Measurements from ENCODE around the gene RALB.
A peak's percentile ranks its signal among the peaks of the same experiment; 100 is the strongest.
"Not testable (repeated sequence)": the region's sequence is repeated elsewhere in the genome, so short reads cannot be mapped to it uniquely, and the experiment has no call there.

RALB gene

GRCh38 chr2:120298173-120298835 lies 45.7 kb downstream of the RALB start:
- DNase-seq, result no peak

GRCh38 chr2:120299004-120299403 lies 46.4 kb downstream of the RALB start:
- DNase-seq, result no peak

GRCh38 chr2:120299561-120299960 lies 46.9 kb downstream of the RALB start:
- DNase-seq, result no peak

GRCh38 chr2:120300385-120300784 lies 47.7 kb downstream of the RALB start:
- no peak for DNase-seq

GRCh38 chr2:120301284-120301683 lies 48.6 kb downstream of the RALB start:
- DNase-seq, result no peak

- DNase-seq, result no peak
Observed at GRCh38 chr2:120302301-120302700, 49.6 kb downstream of the RALB start.

GRCh38 chr2:120303177-120303576 lies 50.5 kb downstream of the RALB start:
- DNase-seq, result no peak

- no peak for DNase-seq
Observed at GRCh38 chr2:120305296-120305695, 52.6 kb downstream of the RALB start.

- DNase-seq, result no peak
Observed at GRCh38 chr2:120305937-120306490, 53.4 kb downstream of the RALB start.

- DNase-seq, result no peak
Observed at GRCh38 chr2:120307482-120307881, 54.8 kb downstream of the RALB start.

- no peak for DNase-seq
Observed at GRCh38 chr2:120308038-120308910, 55.6 kb downstream of the RALB start.

- no peak for DNase-seq
Observed at GRCh38 chr2:120310136-120310535, 57.5 kb downstream of the RALB start.

GRCh38 chr2:120310841-120311240 lies 58.2 kb downstream of the RALB start:
- not testable (repeated sequence) for DNase-seq

GRCh38 chr2:120312076-120312475 lies 59.4 kb downstream of the RALB start:
- no peak for DNase-seq

- peak; percentile 91 for DNase-seq
Observed at GRCh38 chr2:120312860-120313694, 60.4 kb downstream of the RALB start.

- no peak for DNase-seq
Observed at GRCh38 chr2:120313695-120314615, 61.3 kb downstream of the RALB start.

GRCh38 chr2:120314690-120315366 lies 62.2 kb downstream of the RALB start:
- peak; percentile 53 for DNase-seq

- no peak for DNase-seq
Observed at GRCh38 chr2:120315367-120316033, 62.8 kb downstream of the RALB start.

GRCh38 chr2:120316071-120316470 lies 63.4 kb downstream of the RALB start:
- no peak for DNase-seq

- DNase-seq, result no peak
Observed at GRCh38 chr2:120316528-120317179, 64.0 kb downstream of the RALB start.

Measured in femur (tissue), 1 donor.